Choroid plexus epithelial cell (primary cell): ENCODE results near the gene HDLBP.

Source experiments
- DNase-seq: peaks from one replicate; pipeline ENCODE4 v3.0.0-alpha.2; 2010; ENCODE audit warnings: low read depth
- H3K4me3 ChIP-seq: 2 replicates; pipeline ENCODE4 v1.5.1; 2011; ENCODE audit warnings: low read depth, mild to moderate bottlenecking, control low read depth, low read length, moderate library complexity
- CTCF ChIP-seq: conservative IDR thresholded peaks from 2 replicates; pipeline ENCODE4 v1.5.1; 2011; ENCODE audit warnings: low read depth, mild to moderate bottlenecking, control low read depth, inconsistent platforms, low read length, moderate library complexity

The HDLBP gene

GRCh38 chr2:241350530-241350877, 35.0 kb upstream of the HDLBP start:
- no peak overlapping the region for H3K4me3 ChIP-seq
- TF ChIP-seq CTCF = no peak
- no peak for DNase-seq

GRCh38 chr2:241349941-241350340, 34.5 kb upstream of the HDLBP start:
- DNase-seq = no peak
- TF ChIP-seq CTCF = no peak

GRCh38 chr2:241344925-241345651, 29.6 kb upstream of the HDLBP start:
- H3K4me3 ChIP-seq = no peak overlapping the region
- no peak for DNase-seq
- no peak for TF ChIP-seq CTCF

More at GRCh38 chr2:241349941-241350340, 34.5 kb upstream of the HDLBP start:
- H3K4me3 ChIP-seq = no peak overlapping the region

- no peak overlapping the region for H3K4me3 ChIP-seq
- no peak for DNase-seq
- no peak for TF ChIP-seq CTCF
Measured at GRCh38 chr2:241340631-241341163, 25.2 kb upstream of the HDLBP start.

- no peak overlapping the region for H3K4me3 ChIP-seq
- peak; percentile 47 for DNase-seq
Measured at GRCh38 chr2:241339839-241340630, 24.6 kb upstream of the HDLBP start.

GRCh38 chr2:241334813-241335212, 19.3 kb upstream of the HDLBP start:
- DNase-seq = no peak
- no peak overlapping the region for H3K4me3 ChIP-seq
- TF ChIP-seq CTCF = no peak

More at GRCh38 chr2:241339839-241340630, 24.6 kb upstream of the HDLBP start:
- no peak for TF ChIP-seq CTCF
